Muscle layer of duodenum (tissue), 2 donors: ENCODE results near the gene CEACAM6.
A peak's percentile ranks its signal among the peaks of the same experiment; 100 is the strongest.
"Not testable (repeated sequence)": the region's sequence is repeated elsewhere in the genome, so short reads cannot be mapped to it uniquely, and the experiment has no call there.

Source experiments
- H3K27ac ChIP-seq: one replicate; pipeline ENCODE4 v1.7.0; 2013; ENCODE audit warnings: mild to moderate bottlenecking, low read length
- H3K27me3 ChIP-seq: one replicate; pipeline ENCODE4 v1.7.0; 2013; ENCODE audit warnings: low read depth, mild to moderate bottlenecking, control low read depth, low read length
- H3K36me3 ChIP-seq, 2 donors: one replicate each; pipeline ENCODE4 v1.7.0; 2013; ENCODE audit warnings: low read length in 2 of 2, control low read depth in 1 of 2, mild to moderate bottlenecking in 1 of 2; ENCODE audit not compliant: insufficient read depth in 2 of 2, control insufficient read depth in 1 of 2
- H3K4me1 ChIP-seq, 2 donors: one replicate each; pipeline ENCODE4 v1.7.0; 2013; ENCODE audit warnings: low read length in 2 of 2, mild to moderate bottlenecking in 2 of 2, control low read depth in 1 of 2, moderate library complexity in 1 of 2; ENCODE audit not compliant: insufficient read depth in 2 of 2, control insufficient read depth in 1 of 2
- H3K4me3 ChIP-seq, 2 donors: one replicate each; pipeline ENCODE4 v1.7.0; 2013; ENCODE audit warnings: low read length in 2 of 2, low read depth in 1 of 2, mild to moderate bottlenecking in 1 of 2
- H3K9me3 ChIP-seq, 2 donors: one replicate each; pipeline ENCODE4 v1.7.0; 2013; ENCODE audit warnings: low read length in 2 of 2, control low read depth in 1 of 2, mild to moderate bottlenecking in 1 of 2; ENCODE audit not compliant: control insufficient read depth in 1 of 2
- donor health status: healthy.

Gene CEACAM6

DNA sequence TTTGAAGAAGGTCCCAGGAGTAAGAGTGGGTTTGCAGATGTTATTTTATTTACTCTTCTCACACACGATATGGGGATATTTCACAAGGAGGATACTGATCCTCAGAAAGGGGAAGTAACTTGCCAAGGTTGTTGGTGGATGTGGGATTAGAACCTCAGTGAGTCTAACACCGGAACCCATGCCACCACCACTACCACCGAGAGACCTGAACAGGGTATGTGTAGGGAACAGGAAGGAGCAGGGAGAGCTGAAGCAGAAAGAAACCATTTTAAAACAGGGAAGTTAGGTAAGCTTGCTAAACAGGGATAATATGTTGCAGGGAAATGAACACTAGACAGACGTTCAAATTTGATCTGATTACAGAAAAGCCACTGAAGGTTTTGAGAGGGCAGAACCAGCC lies 29.4 kb downstream of the CEACAM6 start:
- H3K27ac ChIP-seq, result no peak overlapping the region
- H3K4me3 ChIP-seq, result no peak overlapping the region
- no peaks in the 10 kb centered on the region for H3K36me3 ChIP-seq
- no peaks in the 10 kb centered on the region for H3K4me1 ChIP-seq
- H3K9me3 ChIP-seq, result no peaks in the 10 kb centered on the region
- H3K27me3 ChIP-seq, result peaks cover 4% of the 10 kb centered on the region

DNA sequence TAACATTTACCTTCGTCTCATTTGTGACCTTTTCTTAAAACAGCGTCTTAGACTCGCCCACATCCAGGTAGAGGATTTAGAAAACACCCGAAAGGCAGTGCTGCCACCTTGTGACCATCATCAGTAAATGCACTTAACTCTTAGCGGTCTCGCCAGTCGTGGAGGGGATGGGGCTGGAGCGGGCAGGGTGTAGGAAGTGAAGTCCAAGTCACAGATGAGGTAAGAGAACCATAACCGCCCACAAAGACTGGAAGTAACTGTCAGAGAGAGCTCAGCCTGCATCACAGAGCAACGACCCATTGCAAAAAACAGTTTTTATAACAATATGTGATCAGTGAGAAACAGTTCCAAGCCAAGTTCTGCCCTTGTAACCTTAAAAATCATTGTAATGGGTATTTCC lies 30.3 kb downstream of the CEACAM6 start:
- no peaks in the 10 kb centered on the region for H3K36me3 ChIP-seq
- no peak overlapping the region for H3K4me3 ChIP-seq
- H3K27me3 ChIP-seq, result peaks cover 4% of the 10 kb centered on the region
- H3K27ac ChIP-seq, result no peak overlapping the region
- H3K9me3 ChIP-seq, result no peaks in the 10 kb centered on the region
- no peaks in the 10 kb centered on the region for H3K4me1 ChIP-seq

GRCh38 chr19:41787055-41787454 lies 31.7 kb downstream of the CEACAM6 start:
- H3K27ac ChIP-seq, result no peak overlapping the region
- no peaks in the 10 kb centered on the region for H3K4me1 ChIP-seq
- H3K36me3 ChIP-seq, result no peaks in the 10 kb centered on the region
- no peaks in the 10 kb centered on the region for H3K9me3 ChIP-seq
- no peak overlapping the region for H3K4me3 ChIP-seq
- H3K27me3 ChIP-seq, result peaks cover 6% of the 10 kb centered on the region

DNA sequence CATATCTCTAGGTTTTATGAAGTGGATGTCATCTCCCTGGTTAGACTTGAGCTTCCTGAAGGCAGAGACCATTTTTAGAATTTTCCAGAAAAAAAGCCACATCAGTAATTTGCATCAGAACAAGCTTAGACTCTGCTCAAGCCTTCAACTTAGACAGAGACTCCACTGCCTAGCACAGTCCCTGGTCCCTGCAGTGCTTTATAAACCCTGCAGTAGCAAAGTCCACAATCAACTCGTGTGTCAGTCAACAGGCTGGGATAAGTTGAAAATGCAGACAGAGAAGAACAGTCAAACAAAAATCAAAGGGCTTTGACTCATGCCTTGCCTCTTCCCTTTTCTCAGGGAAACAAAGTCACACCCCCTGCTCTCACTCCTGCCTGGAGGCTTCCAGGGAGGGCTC lies 33.2 kb downstream of the CEACAM6 start:
- H3K9me3 ChIP-seq, H3K27ac ChIP-seq, H3K4me1 ChIP-seq, H3K36me3 ChIP-seq, H3K4me3 ChIP-seq: not testable (repeated sequence)
- peaks cover 14% of the 10 kb centered on the region for H3K27me3 ChIP-seq

DNA sequence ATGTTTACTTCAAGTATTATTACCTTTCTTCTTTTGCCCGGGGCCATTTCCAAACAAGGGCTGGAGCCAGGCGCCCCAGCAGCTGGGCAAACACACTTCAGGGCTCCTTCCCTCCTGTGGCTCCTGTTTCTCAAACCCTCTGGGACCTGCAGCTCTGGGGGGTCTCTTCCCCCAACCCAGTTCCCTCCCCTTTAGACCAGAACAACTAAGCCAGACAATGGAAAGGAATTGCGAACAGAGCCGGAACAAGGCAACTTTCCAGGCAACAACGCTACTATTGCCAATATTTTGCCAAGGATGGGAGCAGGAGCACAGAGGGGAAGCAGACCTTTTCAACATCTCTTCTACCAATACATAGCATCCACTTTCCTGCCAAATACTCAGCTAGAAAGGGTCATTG lies 33.7 kb downstream of the CEACAM6 start:
- H3K4me3 ChIP-seq, H3K9me3 ChIP-seq, H3K36me3 ChIP-seq, H3K4me1 ChIP-seq, H3K27ac ChIP-seq: not testable (repeated sequence)
- H3K27me3 ChIP-seq, result peaks cover 12% of the 10 kb centered on the region

DNA sequence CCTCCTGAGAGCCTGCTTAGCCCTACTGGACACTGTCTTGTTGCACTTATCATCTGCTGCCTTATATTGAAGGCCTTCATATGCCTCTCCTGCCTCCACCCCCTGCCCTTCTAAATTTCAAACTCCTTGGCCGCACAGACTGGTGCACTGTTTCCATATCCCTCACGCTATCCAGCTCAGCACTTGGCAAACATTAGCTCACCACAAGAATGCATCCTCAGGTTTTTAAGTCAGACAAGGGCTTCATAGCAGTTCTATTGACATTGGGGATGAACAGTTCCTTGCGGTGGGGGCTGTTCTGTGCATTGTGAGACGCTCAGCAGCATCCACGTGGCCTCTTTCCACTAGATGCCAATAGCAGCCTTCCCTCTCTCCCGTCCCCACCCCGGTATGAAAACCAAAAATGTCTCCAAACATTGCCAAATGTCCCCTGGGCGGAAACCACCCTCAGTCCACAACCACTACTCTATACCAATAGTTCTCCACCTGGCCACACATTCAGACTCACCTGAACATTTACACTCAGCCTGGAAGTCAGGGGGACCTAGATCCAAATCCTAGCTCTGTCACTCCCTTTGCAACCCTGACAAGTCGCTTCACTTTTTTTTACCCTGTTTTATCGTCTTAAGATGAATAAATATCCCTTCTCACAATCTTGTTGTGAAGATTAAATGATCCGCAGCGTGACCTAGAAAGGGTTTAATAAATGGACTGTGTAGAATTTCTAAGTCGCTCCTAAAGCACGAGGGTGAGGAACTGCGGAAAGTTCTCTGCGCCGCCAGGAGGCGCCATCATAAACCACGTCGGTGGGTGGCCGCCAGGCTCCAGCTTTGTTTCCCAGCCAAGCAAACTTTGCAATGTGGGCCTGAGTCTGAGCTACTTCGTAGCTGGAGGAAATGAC lies 37.4 kb downstream of the CEACAM6 start:
- no peaks in the 10 kb centered on the region for H3K4me1 ChIP-seq
- H3K4me3 ChIP-seq, result no peak overlapping the region
- H3K9me3 ChIP-seq, result no peaks in the 10 kb centered on the region
- H3K36me3 ChIP-seq, result no peaks in the 10 kb centered on the region
- peaks cover 12% of the 10 kb centered on the region for H3K27me3 ChIP-seq
- no peak overlapping the region for H3K27ac ChIP-seq

GRCh38 chr19:41793414-41793727 lies 38.0 kb downstream of the CEACAM6 start:
- no peaks in the 10 kb centered on the region for H3K4me1 ChIP-seq
- H3K27me3 ChIP-seq, result peaks cover 12% of the 10 kb centered on the region
- H3K4me3 ChIP-seq, result no peak overlapping the region
- H3K27ac ChIP-seq, result no peak overlapping the region
- no peaks in the 10 kb centered on the region for H3K9me3 ChIP-seq
- H3K36me3 ChIP-seq, result no peaks in the 10 kb centered on the region

GRCh38 chr19:41795031-41795461 lies 39.7 kb downstream of the CEACAM6 start:
- Histone ChIP-seq H3K4me3 (no peak overlapping the region), H3K36me3 (no peaks in the 10 kb centered on the region), H3K9me3 (no peaks in the 10 kb centered on the region), H3K27ac (no peak overlapping the region), H3K4me1 (no peaks in the 10 kb centered on the region), H3K27me3 (peaks cover 12% of the 10 kb centered on the region)

- Histone ChIP-seq H3K9me3 (no peaks in the 10 kb centered on the region), H3K4me1 (no peaks in the 10 kb centered on the region), H3K36me3 (no peaks in the 10 kb centered on the region), H3K27ac (no peak within 1 kb of the TSS), H3K4me3 (peak within 1 kb of the TSS in 1 of 2 donors; percentile 10), H3K27me3 (peaks cover 12% of the 10 kb centered on the region)
Measured at GRCh38 chr19:41796362-41796761, 41.0 kb downstream of the CEACAM6 start, which contains the start of gene CEACAM3. Gene CEACAM3 (plus strand): TSS chr19:41796587. CDS start chr19:41796678, 91 bp downstream.

- H3K36me3 ChIP-seq, result no peaks in the 10 kb centered on the region
- H3K27me3 ChIP-seq, result peaks cover 11% of the 10 kb centered on the region
- no peak overlapping the region for H3K27ac ChIP-seq
- no peaks in the 10 kb centered on the region for H3K9me3 ChIP-seq
- H3K4me1 ChIP-seq, result no peaks in the 10 kb centered on the region
- peak overlapping the region in 1 of 2 donors; percentile 10 for H3K4me3 ChIP-seq
Measured at GRCh38 chr19:41796901-41797300, 41.6 kb downstream of the CEACAM6 start.

DNA sequence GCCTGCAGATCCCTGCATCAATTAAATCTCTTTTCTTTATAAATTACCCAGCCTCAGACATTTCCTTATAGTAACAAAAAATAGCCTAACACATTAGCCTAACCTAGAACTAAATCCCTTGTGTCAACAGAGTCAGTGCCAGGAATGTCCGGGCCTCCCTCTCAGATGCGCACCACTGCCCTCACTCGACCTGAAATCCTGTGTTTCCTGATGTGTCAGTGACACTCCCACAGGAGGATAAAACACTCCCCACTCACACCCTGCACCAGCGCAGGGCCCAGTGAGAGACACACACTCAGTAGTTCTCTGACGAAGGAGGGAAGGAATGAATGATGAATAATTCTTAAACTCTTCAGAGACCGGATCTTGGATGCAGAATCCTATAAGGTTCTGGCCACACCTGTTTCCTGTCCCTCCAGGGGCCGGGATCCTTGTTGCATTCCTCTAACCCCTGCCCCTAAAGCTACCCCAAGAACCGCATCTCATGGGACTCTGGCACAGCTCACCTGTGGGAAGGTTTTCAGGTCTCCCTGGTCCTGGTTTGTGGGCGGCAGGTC lies 44.2 kb downstream of the CEACAM6 start:
- no peaks in the 10 kb centered on the region for H3K27me3 ChIP-seq
- no peaks in the 10 kb centered on the region for H3K9me3 ChIP-seq
- no peak overlapping the region for H3K27ac ChIP-seq
- no peak overlapping the region for H3K4me3 ChIP-seq
- H3K4me1 ChIP-seq, result no peaks in the 10 kb centered on the region
- H3K36me3 ChIP-seq, result no peaks in the 10 kb centered on the region
